ENCODE results near the gene USP32. TPM values are rescaled to one million over a fixed set of nuclear protein-coding genes. Genes with fewer than 3 reads are reported as not detected.

USP32 gene
- total RNA-seq, 1 experiment from 2014 or later = 73.5 TPM

DNA sequence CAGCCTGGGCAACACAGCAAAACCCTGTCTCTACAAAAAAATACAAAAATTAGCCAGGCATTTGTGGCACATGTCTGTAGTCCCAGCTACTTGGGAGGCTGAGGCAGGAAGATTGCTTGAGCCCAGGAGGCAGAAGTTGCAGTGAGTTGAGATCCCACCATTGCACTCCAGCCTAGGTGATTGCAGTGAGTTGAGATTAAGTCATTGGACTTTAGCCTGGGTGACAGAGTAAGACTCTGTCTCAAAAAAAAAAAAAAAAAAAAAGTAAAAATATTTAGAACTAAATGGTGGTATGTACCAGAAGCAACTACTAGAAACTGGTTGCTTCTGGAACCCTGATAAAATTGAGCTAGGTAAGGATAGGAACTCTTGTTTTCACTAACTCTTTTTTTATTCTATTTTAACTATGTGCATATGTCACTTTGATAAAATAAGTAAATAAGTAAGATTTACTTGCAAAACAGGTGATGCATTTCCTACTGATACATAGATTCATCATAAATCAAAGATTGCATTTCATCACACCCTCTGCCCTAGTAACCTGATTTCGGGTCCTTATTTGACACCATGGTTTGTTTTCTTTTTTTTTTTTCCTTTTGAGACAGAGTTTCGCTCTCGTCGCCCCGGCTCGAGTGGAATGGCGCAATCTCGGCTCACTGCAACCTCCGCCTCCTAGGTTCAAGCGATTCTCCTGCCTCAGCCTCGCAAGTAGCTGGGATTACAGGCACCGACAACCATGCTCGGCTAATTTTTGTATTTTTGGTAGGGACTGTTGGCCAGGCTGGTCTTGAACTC is 66.0 kb downstream of the USP32 start:
- Mint-ChIP-seq H3K27me3 (ENCODE audit: low read depth) (no peaks in the 10 kb centered on the region), H3K9me3 (no peaks in the 10 kb centered on the region; a peak in 1 of 5 replicates), H3K27ac (peak overlapping the region in 1 of 3 experiments; percentile 43; a peak in 1 of 7 replicates), H3K36me3 (ENCODE audit: insufficient read depth in 1 of 3, low read depth in 3 of 3) (peaks cover 0 to 10% (median 0%) of the 10 kb centered on the region in 3 experiments; a peak in 4 of 7 replicates), H3K4me3 (no peak overlapping the region), H3K4me1 (peaks cover 24% of the 10 kb centered on the region in 2 experiments)
- Histone ChIP-seq H3K27ac (ENCODE audit: insufficient read length, low read depth, low read length) (no peak overlapping the region), H3K4ac (ENCODE audit: low read depth, low read length) (no peak overlapping the region), H2AFZ (ENCODE audit: low read length) (no peak overlapping the region), H3K27me3 (ENCODE audit: insufficient read depth, low read length) (no peaks in the 10 kb centered on the region), H3K23ac (ENCODE audit: insufficient read length, low read depth, low read length) (no peak overlapping the region), H2BK5ac (ENCODE audit: insufficient read length, low read length) (no peak overlapping the region), H2BK12ac (ENCODE audit: insufficient read length, low read depth, low read length) (no peak overlapping the region), H3K9ac (ENCODE audit: extremely low read depth, insufficient read length, low read length) (no peak overlapping the region), H3T11ph (ENCODE audit: low read length) (no peak overlapping the region), H3K23me2 (ENCODE audit: insufficient read length, low read depth, low read length, poor library complexity, severe bottlenecking) (no peaks in the 10 kb centered on the region), H4K91ac (ENCODE audit: insufficient read length, low read depth, low read length) (no peak overlapping the region), H3K18ac (ENCODE audit: insufficient read length, low read depth, low read length) (no peak overlapping the region), H4K5ac (ENCODE audit: insufficient read length, low read depth, low read length) (no peak overlapping the region), H3K79me1 (ENCODE audit: insufficient read depth, low read depth, low read length, poor library complexity, severe bottlenecking) (peaks cover 3% of the 10 kb centered on the region), H3K56ac (ENCODE audit: insufficient read length, low read depth, low read length) (no peak overlapping the region), H3K79me2 (ENCODE audit: insufficient read depth, low read length) (peaks cover 10% of the 10 kb centered on the region; the same call in 1 of the 2 replicates), H2BK120ac (ENCODE audit: low read depth, low read length, poor library complexity, severe bottlenecking) (no peak overlapping the region), H3K4me1 (ENCODE audit: insufficient read depth, low read length) (peaks cover 8% of the 10 kb centered on the region; the same call in 1 of the 2 replicates), H3K14ac (ENCODE audit: insufficient read depth, low read length) (no peak overlapping the region), H3K4me2 (ENCODE audit: insufficient read depth, insufficient read length, low read length) (no peak overlapping the region), H4K20me1 (ENCODE audit: control insufficient read depth, insufficient read depth, insufficient read length) (no peaks in the 10 kb centered on the region), H2BK15ac (ENCODE audit: low read depth, low read length) (no peak overlapping the region), H2BK20ac (ENCODE audit: low read depth, low read length, poor library complexity, severe bottlenecking) (no peak overlapping the region), H3K9me3 (ENCODE audit: control insufficient read depth, low read depth, low read length) (no peaks in the 10 kb centered on the region), H4K8ac (replicated peaks; ENCODE audit: insufficient read length, low read depth, low read length) (no peak overlapping the region), H2AK5ac (ENCODE audit: insufficient read length, low read length) (no peak overlapping the region)
- DNase-seq = no peak
- WGBS (ENCODE audit: extremely low coverage, insufficient read length, low lambda C conversion rate) = no CpG with 5 or more reads among the region's 13 CpGs
- TF ChIP-seq, protein P1, sequence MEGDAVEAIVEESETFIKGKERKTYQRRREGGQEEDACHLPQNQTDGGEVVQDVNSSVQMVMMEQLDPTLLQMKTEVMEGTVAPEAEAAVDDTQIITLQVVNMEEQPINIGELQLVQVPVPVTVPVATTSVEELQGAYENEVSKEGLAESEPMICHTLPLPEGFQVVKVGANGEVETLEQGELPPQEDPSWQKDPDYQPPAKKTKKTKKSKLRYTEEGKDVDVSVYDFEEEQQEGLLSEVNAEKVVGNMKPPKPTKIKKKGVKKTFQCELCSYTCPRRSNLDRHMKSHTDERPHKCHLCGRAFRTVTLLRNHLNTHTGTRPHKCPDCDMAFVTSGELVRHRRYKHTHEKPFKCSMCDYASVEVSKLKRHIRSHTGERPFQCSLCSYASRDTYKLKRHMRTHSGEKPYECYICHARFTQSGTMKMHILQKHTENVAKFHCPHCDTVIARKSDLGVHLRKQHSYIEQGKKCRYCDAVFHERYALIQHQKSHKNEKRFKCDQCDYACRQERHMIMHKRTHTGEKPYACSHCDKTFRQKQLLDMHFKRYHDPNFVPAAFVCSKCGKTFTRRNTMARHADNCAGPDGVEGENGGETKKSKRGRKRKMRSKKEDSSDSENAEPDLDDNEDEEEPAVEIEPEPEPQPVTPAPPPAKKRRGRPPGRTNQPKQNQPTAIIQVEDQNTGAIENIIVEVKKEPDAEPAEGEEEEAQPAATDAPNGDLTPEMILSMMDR (conservative IDR thresholded peaks at IDR 0.05) = no peak
